HK-2 (cell line): ENCODE measurements around the gene PEAK1.

Experiments used
- DNase-seq: peaks from one replicate; pipeline ENCODE4 v3.0.0-alpha.2; 2018; ENCODE audit not compliant: unreplicated experiment

PEAK1 gene

DNA sequence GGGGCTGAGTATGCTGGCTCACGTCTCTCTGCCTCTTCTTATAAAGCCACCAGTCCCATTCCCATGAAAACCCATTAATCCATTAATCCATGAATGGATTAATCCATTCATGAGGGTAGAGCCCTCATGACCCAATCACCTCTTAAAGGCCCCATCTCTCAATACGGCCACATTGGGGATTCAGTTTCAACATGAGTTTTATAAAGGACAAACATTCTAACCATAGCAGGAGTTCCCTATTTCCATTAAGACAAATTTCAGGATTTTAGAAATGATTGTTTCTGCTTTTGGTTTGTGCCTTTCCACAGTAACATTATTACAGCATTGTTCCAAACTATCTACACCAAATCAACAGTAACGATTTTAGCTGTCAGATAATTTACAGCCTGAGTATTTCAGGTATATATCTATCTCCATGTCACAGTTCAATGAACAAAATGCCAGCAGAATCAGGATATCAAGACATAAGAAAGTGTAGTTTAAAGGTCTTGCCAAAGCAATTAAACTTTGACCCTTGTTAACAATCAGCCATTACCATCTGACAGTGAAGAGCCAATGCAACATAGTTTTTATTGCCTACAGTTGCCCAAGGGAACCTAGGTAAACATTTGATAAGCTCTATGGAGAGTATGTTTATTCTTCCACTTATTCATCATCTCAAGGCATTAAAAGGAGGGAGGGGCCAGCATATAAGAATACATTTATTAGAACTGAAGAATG, 352.8 kb downstream of the PEAK1 start:
- DNase-seq, result no peak

DNA sequence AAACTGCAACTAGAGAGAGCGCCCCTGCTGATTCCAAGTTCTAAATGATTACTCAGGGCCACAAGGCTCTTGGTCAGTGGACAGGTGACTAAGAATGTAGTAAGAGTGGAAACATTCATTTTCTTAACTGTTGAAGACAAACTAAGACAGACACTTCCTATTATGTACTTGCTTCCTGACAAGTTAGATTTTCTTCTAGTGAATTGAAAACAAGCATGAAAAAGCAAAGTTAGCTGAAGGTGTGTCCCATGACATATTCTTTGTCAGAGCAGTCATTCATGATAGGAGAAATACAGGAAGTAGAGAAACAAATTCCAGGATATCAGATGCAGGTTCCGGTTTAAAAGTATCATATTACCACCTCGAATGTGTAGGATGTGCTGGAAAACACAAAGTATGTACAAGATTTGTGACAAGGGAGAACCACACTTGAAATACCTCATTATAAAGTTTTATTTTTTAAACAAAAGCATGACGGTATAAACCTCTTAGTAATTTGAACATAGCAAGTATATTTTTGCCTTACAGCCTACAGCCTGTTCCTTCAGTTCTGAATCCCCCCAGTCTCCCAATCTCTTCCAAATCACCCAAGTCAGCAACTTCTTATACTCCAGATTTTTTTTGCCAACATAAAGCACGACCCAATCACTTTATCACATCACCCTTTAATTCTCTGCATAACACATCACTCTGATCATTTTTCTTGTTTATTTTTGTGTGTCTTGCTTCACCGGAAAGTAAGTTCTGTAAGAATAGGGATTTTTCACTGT, 355.2 kb downstream of the PEAK1 start:
- DNase-seq, result no peak

DNA sequence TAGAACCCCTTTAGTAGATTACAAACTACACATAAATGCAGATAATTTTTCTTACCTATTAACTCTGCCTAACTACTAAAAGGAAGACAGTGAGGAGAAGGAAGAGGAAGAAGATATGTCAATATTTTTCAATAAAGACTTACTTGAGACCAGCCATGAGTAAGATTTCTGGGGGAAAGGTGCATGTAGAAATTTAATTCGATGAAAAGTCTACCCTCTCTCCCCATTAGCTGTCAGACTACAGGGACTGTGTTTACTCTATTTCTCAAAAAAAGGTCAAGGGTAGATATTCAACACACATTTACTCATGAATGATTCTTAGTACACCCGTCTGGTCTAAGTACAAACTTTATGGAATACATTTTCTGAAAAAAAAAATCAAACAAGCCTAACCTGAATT, 355.8 kb downstream of the PEAK1 start:
- no peak for DNase-seq

DNA sequence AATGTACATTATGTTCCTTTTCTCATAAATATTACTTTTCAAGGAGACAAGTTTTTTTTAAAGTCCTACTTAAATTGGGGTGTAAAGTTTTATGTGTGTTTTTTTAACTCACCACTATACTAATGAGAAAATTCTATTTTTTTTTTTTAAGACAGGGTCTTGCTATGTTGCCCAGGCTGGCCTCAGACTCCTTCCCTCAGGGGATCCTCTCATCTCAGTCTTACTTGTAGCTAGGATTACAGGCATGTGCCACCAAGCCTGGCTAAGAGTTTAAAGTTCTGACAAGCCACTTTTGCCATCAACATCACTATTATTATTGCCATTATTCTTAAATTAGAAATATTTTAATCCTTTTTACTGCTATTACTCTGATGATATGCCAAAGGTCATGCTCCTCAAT, 356.7 kb downstream of the PEAK1 start:
- no peak for DNase-seq

DNA sequence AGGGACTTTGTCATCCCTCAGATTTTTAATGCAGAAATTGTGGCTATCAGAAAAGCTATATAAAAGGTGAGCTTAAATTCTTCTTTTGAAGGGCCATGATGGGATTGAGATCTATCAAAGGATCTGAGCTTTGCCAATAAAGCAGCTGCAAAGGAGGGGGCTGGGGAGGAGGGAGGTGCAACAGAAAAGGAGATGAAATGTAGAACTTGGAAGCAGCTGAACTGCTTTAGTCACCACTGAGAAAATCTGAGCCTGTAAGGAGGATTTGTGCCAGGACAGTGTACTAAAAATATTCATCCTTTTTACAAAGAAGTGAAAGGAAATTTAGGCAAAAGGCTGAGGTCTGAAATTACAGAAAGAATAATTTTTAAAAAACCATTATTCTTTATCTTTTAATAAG, 359.4 kb downstream of the PEAK1 start:
- DNase-seq, result no peak

DNA sequence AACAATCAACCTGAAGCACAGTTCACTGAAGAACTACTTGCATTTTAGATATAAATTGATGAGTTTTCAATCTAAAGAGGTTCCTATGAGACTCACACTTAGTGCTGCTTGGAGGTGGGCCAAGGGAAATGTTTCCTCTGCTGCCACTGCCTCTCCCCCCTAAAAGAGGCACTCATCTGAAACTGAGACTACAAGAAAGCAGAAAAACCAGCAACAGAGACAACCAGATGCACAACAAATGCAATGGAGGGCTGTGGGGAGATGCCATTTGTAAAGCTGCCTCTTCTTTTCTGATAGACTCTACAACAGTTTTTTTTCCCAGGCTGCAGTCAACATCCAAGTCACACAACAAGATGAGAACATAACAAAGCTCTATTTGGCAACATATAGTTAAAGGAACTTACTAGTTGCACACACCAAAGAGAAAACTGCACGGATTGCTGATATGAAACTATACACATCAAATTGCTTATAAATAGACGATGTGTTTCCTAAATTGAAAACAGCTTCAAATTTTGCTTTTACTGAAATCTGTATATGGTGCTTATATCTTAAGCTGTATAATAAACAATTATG, 360.0 kb downstream of the PEAK1 start:
- no peak for DNase-seq

DNA sequence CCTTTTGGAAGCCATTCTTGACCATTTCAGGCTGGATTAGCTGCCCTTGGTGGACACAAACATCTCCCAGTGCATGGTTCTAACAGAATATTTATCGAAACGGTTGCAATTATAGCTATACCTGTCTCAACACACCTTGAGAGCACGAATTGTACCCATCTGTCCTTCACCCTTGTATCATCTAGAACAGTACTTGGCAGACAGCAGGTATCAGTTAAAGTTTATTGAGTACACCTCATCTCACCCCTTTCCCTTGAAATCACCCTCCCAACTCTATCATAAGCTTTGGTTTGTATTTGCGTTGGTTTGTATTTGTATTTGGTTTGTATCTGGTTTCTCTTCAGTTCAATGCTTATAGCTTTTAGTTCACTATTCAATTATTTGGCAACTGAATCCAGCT, 361.4 kb downstream of the PEAK1 start:
- no peak for DNase-seq

DNA sequence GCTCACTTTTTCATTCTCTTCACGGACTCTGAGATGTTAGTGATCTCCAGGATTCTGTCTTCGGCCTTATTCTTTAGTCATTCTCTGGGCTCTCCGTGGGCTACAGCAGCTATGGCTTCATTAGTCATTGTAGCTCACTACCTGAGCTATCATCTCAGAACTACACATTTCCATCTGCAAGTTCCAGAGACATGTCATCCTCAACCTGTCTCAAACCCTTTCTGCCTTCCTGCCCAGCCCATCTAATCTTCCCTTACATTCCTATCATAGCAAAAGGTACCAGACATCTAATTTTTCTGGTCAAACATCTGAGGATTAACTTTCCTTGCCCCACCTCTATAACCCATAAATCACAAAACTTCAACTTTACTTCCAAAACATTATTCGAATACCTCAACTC, 362.2 kb downstream of the PEAK1 start:
- DNase-seq, result no peak

DNA sequence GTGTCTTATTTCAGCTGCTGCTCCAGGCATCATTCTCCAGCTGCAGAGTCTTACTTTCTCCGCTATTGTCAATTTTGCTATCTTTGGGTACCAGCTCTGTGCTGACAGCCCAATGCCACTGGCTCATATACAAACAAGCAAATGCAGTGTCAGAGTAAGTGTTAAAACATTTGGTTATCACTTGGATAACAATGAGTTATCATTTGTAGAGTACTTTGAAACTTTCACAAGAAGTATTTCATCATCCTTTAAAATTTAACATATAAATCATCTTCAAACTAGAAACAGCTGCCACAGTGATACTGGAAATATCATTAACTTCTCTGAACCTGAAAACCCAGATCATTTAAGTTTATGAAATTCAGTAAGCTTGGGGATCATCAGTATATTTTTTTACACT, 362.8 kb downstream of the PEAK1 start:
- no peak for DNase-seq

DNA sequence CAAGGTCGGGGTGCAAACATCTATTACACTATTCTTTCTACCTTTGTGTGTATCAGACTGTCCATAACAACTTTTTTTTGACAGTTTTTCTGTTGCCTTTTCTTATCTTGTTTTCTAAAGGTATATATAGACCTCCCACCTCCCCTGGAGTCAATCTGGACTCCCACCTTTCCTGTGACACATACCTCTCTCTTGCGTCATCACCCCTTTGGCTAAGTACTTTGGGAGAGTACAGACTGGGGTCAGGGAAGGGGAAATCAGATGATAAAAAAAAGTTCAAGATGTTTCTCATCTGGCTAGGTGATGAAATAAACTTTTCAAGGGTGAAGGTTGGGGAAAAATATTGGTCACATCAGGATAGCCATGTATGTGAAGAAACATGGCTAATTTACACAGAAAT, 366.2 kb downstream of the PEAK1 start:
- no peak for DNase-seq

DNA sequence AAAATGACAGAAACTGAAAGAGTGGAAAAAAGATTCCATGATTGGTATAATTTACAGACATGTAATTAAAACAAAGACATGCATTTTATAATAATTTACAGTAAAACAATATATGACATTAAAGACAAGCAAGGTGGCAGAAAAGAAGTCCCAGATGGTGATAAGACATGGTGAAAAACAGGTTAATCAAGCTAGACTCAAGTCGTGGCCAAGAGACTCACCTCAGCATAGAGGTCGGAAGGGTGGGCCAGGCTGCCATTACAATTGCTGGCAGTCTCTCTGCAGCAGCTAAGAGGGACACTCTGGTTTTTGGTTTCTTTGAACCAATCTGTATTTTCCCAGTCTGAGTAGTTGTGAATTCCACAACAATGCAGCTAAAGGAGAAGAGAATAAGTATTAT, 367.3 kb downstream of the PEAK1 start:
- no peak for DNase-seq
